Lower leg skin (tissue), 3 donors: ENCODE measurements around the gene HEATR3.

Source experiments
- CTCF ChIP-seq, 3 donors: fragments of 450-650 bp; IDR thresholded peaks; one replicate each; pipeline ENCODE4 v1.5.1; 2016; ENCODE audit warnings: antibody characterized with exemption in 3 of 3, mild to moderate bottlenecking in 3 of 3, moderate library complexity in 2 of 3
- POLR2A ChIP-seq, 2 donors: fragments of 450-650 bp; IDR thresholded peaks; one replicate each; pipeline ENCODE4 v1.6.1; 2016 to 2017; ENCODE audit warnings: antibody characterized with exemption in 2 of 2, mild to moderate bottlenecking in 1 of 2, moderate library complexity in 1 of 2

- TF ChIP-seq CTCF (IDR thresholded peaks at IDR 0.05), result no peak
- TF ChIP-seq POLR2A (IDR thresholded peaks at IDR 0.05), result no peak
Observed at GRCh38 chr16:50023641-50024040, 42.1 kb upstream of the HEATR3 start.
